ENCODE data around the gene CCL22.
A peak's percentile ranks its signal among the peaks of the same experiment; 100 is the strongest.

Gene CCL22

GRCh38 chr16:57382535-57383275 is 24.1 kb downstream of the CCL22 start:
- H3K36me3 ChIP-seq = peaks cover 23 to 48% (median 46%) of the 10 kb centered on the region in 3 donors
- H3K4me1 ChIP-seq = peaks cover 0 to 92% (median 55%) of the 10 kb centered on the region in 4 donors
- TF ChIP-seq CTCF (IDR thresholded peaks at IDR 0.05) = no peak
- H3K4me3 ChIP-seq = no peak overlapping the region
- DNase-seq = no peak
- H3K9me3 ChIP-seq = no peaks in the 10 kb centered on the region
- peak overlapping the region; percentile 49 to 52 for H3K27ac ChIP-seq
- intact Hi-C loops (cut with DNase I; ENCODE audit: low total_unique reads) = no loop called here
- no peaks in the 10 kb centered on the region for H3K27me3 ChIP-seq

GRCh38 chr16:57383276-57384247 is 25.0 kb downstream of the CCL22 start:
- peak; percentile 52 to 83 for DNase-seq
- TF ChIP-seq CTCF (IDR thresholded peaks at IDR 0.05) = no peak
- intact Hi-C loops (cut with DNase I; ENCODE audit: low total_unique reads) = no loop called here
- H3K4me3 ChIP-seq = no peak overlapping the region
- H3K36me3 ChIP-seq = peaks cover 23 to 48% (median 42%) of the 10 kb centered on the region in 3 donors
- no peaks in the 10 kb centered on the region for H3K9me3 ChIP-seq
- peaks cover 0 to 83% (median 48%) of the 10 kb centered on the region in 4 donors for H3K4me1 ChIP-seq
- peak overlapping the region; percentile 49 to 52 for H3K27ac ChIP-seq
- no peaks in the 10 kb centered on the region for H3K27me3 ChIP-seq

- no peak for TF ChIP-seq CTCF (IDR thresholded peaks at IDR 0.05)
- no peak for DNase-seq
- no peaks in the 10 kb centered on the region for H3K27me3 ChIP-seq
- H3K9me3 ChIP-seq = no peaks in the 10 kb centered on the region
- peaks cover 22 to 40% (median 37%) of the 10 kb centered on the region in 3 donors for H3K36me3 ChIP-seq
- H3K27ac ChIP-seq = peak overlapping the region; percentile 49 to 52
- intact Hi-C loops (cut with DNase I; ENCODE audit: low total_unique reads) = no loop called here
- H3K4me1 ChIP-seq = peaks cover 0 to 74% (median 43%) of the 10 kb centered on the region in 4 donors
- H3K4me3 ChIP-seq = no peak overlapping the region
Observed at GRCh38 chr16:57384248-57385070, 25.9 kb downstream of the CCL22 start.

- no peak for TF ChIP-seq CTCF (IDR thresholded peaks at IDR 0.05)
- peaks cover 0 to 68% (median 40%) of the 10 kb centered on the region in 4 donors for H3K4me1 ChIP-seq
Observed at GRCh38 chr16:57385083-57385482, 26.5 kb downstream of the CCL22 start.

GRCh38 chr16:57386381-57386951 is 27.9 kb downstream of the CCL22 start:
- no peak overlapping the region for H3K4me3 ChIP-seq
- H3K36me3 ChIP-seq = peaks cover 14 to 22% (median 20%) of the 10 kb centered on the region in 3 donors
- H3K27me3 ChIP-seq = no peaks in the 10 kb centered on the region
- intact Hi-C loops (cut with DNase I; ENCODE audit: low total_unique reads) = no loop called here
- H3K4me1 ChIP-seq = peaks cover 0 to 60% (median 35%) of the 10 kb centered on the region in 4 donors
- DNase-seq = no peak
- no peaks in the 10 kb centered on the region for H3K9me3 ChIP-seq
- H3K27ac ChIP-seq = peak overlapping the region; percentile 42 to 43
- no peak for TF ChIP-seq CTCF (IDR thresholded peaks at IDR 0.05)

More at GRCh38 chr16:57385083-57385482, 26.5 kb downstream of the CCL22 start:
- DNase-seq = no peak
- Histone ChIP-seq H3K27me3 (no peaks in the 10 kb centered on the region), H3K27ac (peak overlapping the region in 1 of 2 donors; percentile 52), H3K9me3 (no peaks in the 10 kb centered on the region), H3K36me3 (peaks cover 16 to 34% (median 30%) of the 10 kb centered on the region in 3 donors), H3K4me3 (no peak overlapping the region)
- intact Hi-C loops (cut with DNase I; ENCODE audit: low total_unique reads) = no loop called here

Data from tibial artery (tissue), 4 donors.